Endothelial cell of umbilical vein (primary cell): ENCODE measurements around the gene SPRYD3. TPM values are rescaled to one million over a fixed set of nuclear protein-coding genes. Genes with fewer than 3 reads are reported as not detected.

ENCODE experiments used
- BruUV-seq: library from RNA; stranded (reverse); fragments of 400-500 nt; replicated peaks from 2 replicates; lab custom pipeline; 2021; lab: Mats Ljungman, UMichigan
- CTCF ChIA-PET: fragments of 300-600, 350-600 bp; sonication (Branson Sonifier 250); formaldehyde crosslinking; loops from one replicate; lab custom pipeline; 2021; ENCODE audit warnings: antibody characterized with exemption, inconsistent platforms; lab: Charles Lee
- POLR2A ChIA-PET: fragments of 300-600, 350-600 bp; sonication (Branson Sonifier 250); formaldehyde crosslinking; loops from one replicate; lab custom pipeline; 2021; ENCODE audit warnings: antibody characterized with exemption, inconsistent platforms; lab: Charles Lee
- DNase-seq: peaks from one replicate; pipeline ENCODE4 v3.0.0-alpha.2; 2011; ENCODE audit warnings: low read depth, low spot score
- FAIRE-seq: peaks from 2 replicates; lab custom pipeline; 2011; peaks lifted over from hg19 to GRCh38; lab: Jason Lieb, UNC
- H2AFZ ChIP-seq: 2 replicates; pipeline ENCODE4 v1.6.0; 2012; ENCODE audit warnings: low read depth, low read length, control low read depth, inconsistent platforms
- H3K27ac ChIP-seq: 2 replicates; pipeline ENCODE4 v1.5.1; 2011; ENCODE audit warnings: low read depth, mild to moderate bottlenecking, control low read depth, low read length, moderate library complexity; ENCODE audit not compliant: insufficient read depth
- H3K27me3 ChIP-seq, 2 experiments: 2 replicates each; pipeline versions ENCODE4 v1.6.0 to v1.6.1; 2011; ENCODE audit warnings: low read length in 2 of 2, mixed read lengths in 1 of 2; ENCODE audit not compliant: control insufficient read depth in 2 of 2, insufficient read depth in 2 of 2
- H3K36me3 ChIP-seq, 2 experiments: 2 replicates in 1 of 2; 3 replicates in 1 of 2; pipeline ENCODE4 v1.5.1; 2011; ENCODE audit warnings: low read length in 2 of 2, mild to moderate bottlenecking in 1 of 2, moderate library complexity in 1 of 2; ENCODE audit not compliant: control insufficient read depth in 2 of 2, insufficient read depth in 2 of 2; ENCODE audit errors: extremely low read depth in 1 of 2
- H3K4me1 ChIP-seq: 3 replicates; pipeline ENCODE4 v1.5.1; 2011; ENCODE audit warnings: mild to moderate bottlenecking, low read length; ENCODE audit not compliant: control insufficient read depth, insufficient read depth; ENCODE audit errors: extremely low read depth
- H3K4me2 ChIP-seq: 2 replicates; pipeline ENCODE4 v1.6.1; 2011; ENCODE audit warnings: low read length, control low read depth, mixed read lengths; ENCODE audit not compliant: insufficient read depth
- H3K4me3 ChIP-seq, 3 experiments: fragments of 200-600 bp in 1 of 3; sonication (generic), shearing (Covaris generic) in 1 of 3; replicated peaks in 1 of 3; 2 replicates each; pipeline ENCODE4 v1.5.1; 2011 to 2016; ENCODE audit warnings: control low read depth in 3 of 3, low read length in 3 of 3, mild to moderate bottlenecking in 2 of 3, inconsistent platforms in 1 of 3, low read depth in 1 of 3, moderate library complexity in 1 of 3; ENCODE audit not compliant: insufficient read depth in 1 of 3
- H3K79me2 ChIP-seq: 2 replicates; pipeline ENCODE4 v1.6.0; 2012; ENCODE audit warnings: low read length, inconsistent platforms; ENCODE audit not compliant: control insufficient read depth, insufficient read depth
- H3K9ac ChIP-seq: replicated peaks from 2 replicates; pipeline ENCODE3; 2011; ENCODE audit warnings: low read length, control low read depth; ENCODE audit not compliant: insufficient read depth; ENCODE audit errors: extremely low read depth
- H3K9me1 ChIP-seq: replicated peaks from 3 replicates; pipeline ENCODE4 v1.6.0; 2011; ENCODE audit warnings: mild to moderate bottlenecking, low read length; ENCODE audit not compliant: control insufficient read depth, insufficient read depth; ENCODE audit errors: extremely low read depth
- H3K9me3 ChIP-seq: replicated peaks from 2 replicates; pipeline ENCODE4 v1.5.1; 2012; ENCODE audit warnings: low read length, inconsistent platforms; ENCODE audit not compliant: control insufficient read depth, insufficient read depth
- H4K20me1 ChIP-seq: replicated peaks from 2 replicates; pipeline ENCODE3; 2011; ENCODE audit warnings: mild to moderate bottlenecking, low read length; ENCODE audit not compliant: control insufficient read depth, insufficient read depth; ENCODE audit errors: extremely low read depth
- CTCF ChIP-seq, 2 donors: IDR thresholded peaks; 1 replicate in 1 of 2; 2 replicates in 1 of 2; pipeline ENCODE4 v1.5.1; 2011; ENCODE audit warnings: low read length in 2 of 2, mild to moderate bottlenecking in 2 of 2, moderate library complexity in 2 of 2, control low read depth in 1 of 2, inconsistent platforms in 1 of 2, low read depth in 1 of 2; ENCODE audit not compliant: insufficient read depth in 1 of 2; ENCODE audit errors: extremely low read depth in 1 of 2
- EZH2 ChIP-seq: IDR thresholded peaks from 2 replicates; pipeline ENCODE4 v1.6.1; 2012; ENCODE audit warnings: borderline replicate concordance, low read depth, mild to moderate bottlenecking, moderate library complexity, low read length, inconsistent platforms; ENCODE audit not compliant: severe bottlenecking
- FOS ChIP-seq: IDR thresholded peaks from 2 replicates; pipeline ENCODE4 v1.6.1; 2011; ENCODE audit warnings: mild to moderate bottlenecking, low read length, moderate library complexity, borderline replicate concordance; ENCODE audit not compliant: insufficient read depth
- GATA2 ChIP-seq: IDR thresholded peaks from 2 replicates; pipeline ENCODE4 v1.7.0; 2011; ENCODE audit warnings: low read depth, mild to moderate bottlenecking, moderate library complexity, mixed read lengths, low read length; ENCODE audit not compliant: insufficient read length, insufficient read depth
- JUN ChIP-seq: IDR thresholded peaks from 2 replicates; pipeline ENCODE4 v1.6.1; 2011; ENCODE audit warnings: borderline replicate concordance, low read depth; ENCODE audit not compliant: insufficient read length, insufficient read depth
- MAX ChIP-seq: IDR thresholded peaks from 2 replicates; pipeline ENCODE4 v1.6.1; 2011; ENCODE audit not compliant: insufficient read depth, insufficient read length
- MYC ChIP-seq: IDR thresholded peaks from one replicate; pipeline ENCODE4 v1.6.1; 2011; ENCODE audit warnings: mild to moderate bottlenecking, low read depth, low read length
- POLR2A ChIP-seq: IDR thresholded peaks from 2 replicates; pipeline ENCODE4 v1.6.1; 2012; ENCODE audit warnings: low read depth, mild to moderate bottlenecking, control low read depth, low read length
- POLR2AphosphoS5 ChIP-seq: IDR thresholded peaks from 2 replicates; pipeline ENCODE4 v1.6.1; 2012; ENCODE audit warnings: low read depth, mild to moderate bottlenecking, control low read depth, low read length, moderate library complexity; ENCODE audit not compliant: insufficient read depth
- dilution Hi-C: fragments of 300-500 bp; cut with MboI; formaldehyde crosslinking; loops from one replicate; pipeline ENCODE4 v1.15.0; 2019; ENCODE audit warnings: low sequenced_read_pairs; ENCODE audit not compliant: extremely low pct_ligation_motif_present
- intact Hi-C: fragments of 100-400 bp; cut with micrococcal nuclease; formaldehyde crosslinking; loops from one replicate; pipeline ENCODE4 v1.10.0; 2022
- polyA plus RNA-seq, 4 experiments: library from polyadenylated mRNA; depleted of rRNA in 3 of 4; stranded (reverse) in 3 of 4; unstranded in 1 of 4; fragments of >200 nt; gene quantifications; 2 replicates each; pipeline versions ENCODE4 v1.2.1 to v1.2.3, GENCODE V29; 2011 to 2012; ENCODE audit warnings: missing spikeins in 1 of 4
- total RNA-seq: library from RNA; stranded (reverse); gene quantifications from 2 replicates; pipeline ENCODE4 v1.2.3, GENCODE V29; 2021

SPRYD3 gene
- total and polyA plus RNA-seq, 2 donors (not counting 3 experiments of a cell fraction or from before 2014, with no cell fraction given), result 38.6 to 39.2 TPM

DNA sequence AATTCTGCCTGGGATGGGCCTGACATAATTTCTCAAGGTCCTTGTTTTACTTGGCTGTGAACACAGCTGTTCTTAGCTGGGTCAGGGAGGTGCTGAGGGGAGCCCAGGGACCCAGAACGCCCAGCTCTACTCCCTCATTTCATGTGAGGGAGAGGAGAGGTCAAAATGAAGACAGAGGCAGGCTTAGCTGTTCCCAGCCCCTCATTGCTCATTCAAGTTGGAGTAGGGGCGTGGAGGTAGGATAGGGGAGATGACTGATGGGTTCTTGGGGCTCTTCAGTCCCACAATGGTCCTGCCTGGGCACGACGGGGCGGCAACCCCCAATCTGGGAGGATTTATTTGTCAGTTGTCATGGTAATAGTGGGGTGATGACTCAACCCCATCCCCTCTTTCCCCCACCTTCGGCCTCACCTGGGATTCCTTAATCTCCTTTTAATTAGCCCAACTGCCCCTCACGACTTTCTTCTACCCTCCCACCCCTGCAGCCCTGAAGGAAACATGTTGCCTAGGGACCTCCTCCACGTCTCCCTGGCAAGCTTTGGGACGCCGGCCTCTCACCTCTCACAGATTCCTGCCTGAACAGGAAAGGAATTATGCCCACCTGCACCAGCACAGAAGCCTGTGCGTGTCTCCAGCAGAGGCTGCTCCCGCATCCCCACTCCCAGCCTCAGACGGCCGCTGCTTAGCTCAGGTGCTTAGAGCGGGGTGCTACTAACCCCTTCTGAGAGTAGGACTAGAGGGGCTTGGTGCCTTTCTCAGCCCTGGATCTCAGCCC lies 10.2 kb downstream of the SPRYD3 start:
- BruUV-seq, result no TSS peak
- Histone ChIP-seq H3K4me3 (no peak overlapping the region), H2AFZ (no peak overlapping the region), H3K9ac (no peak overlapping the region), H3K27ac (no peak overlapping the region), H3K27me3 (no peaks in the 10 kb centered on the region), H3K9me3 (no peaks in the 10 kb centered on the region), H3K4me1 (peaks cover 38% of the 10 kb centered on the region), H4K20me1 (no peaks in the 10 kb centered on the region), H3K4me2 (no peak overlapping the region), H3K79me2 (no peaks in the 10 kb centered on the region), H3K36me3 (peaks cover 0 to 6% of the 10 kb centered on the region in 2 experiments), H3K9me1 (no peaks in the 10 kb centered on the region)
- intact Hi-C loops, result no loop called here
- TF ChIP-seq EZH2 (no peak), GATA2 (no peak), MYC (no peak), POLR2AphosphoS5 (no peak), POLR2A (no peak), FOS (no peak), JUN (no peak), MAX (no peak), CTCF (IDR thresholded peaks at IDR 0.05; ENCODE audit: extremely low read depth in 1 of 2, insufficient read depth in 1 of 2, low read depth in 1 of 2, low read length in 2 of 2) (no peak)
- dilution Hi-C loops, result no loop called here
- DNase-seq (no peak), FAIRE-seq (no peak)
- ChIA-PET CTCF (interaction anchor here (1.1 to 14.2 kb wide), 7 partner anchors 9 to 252 kb away, joined by 3 to 463 read pairs (median 79); partner anchors contain the start of genes AAAS, IGFBP6, SOAT2 and SPRYD3), POLR2A (no interaction called here)
